ENCODE results near the gene EGFL8.
"Not testable (repeated sequence)": the region's sequence is repeated elsewhere in the genome, so short reads cannot be mapped to it uniquely, and the experiment has no call there.

The EGFL8 gene

DNA sequence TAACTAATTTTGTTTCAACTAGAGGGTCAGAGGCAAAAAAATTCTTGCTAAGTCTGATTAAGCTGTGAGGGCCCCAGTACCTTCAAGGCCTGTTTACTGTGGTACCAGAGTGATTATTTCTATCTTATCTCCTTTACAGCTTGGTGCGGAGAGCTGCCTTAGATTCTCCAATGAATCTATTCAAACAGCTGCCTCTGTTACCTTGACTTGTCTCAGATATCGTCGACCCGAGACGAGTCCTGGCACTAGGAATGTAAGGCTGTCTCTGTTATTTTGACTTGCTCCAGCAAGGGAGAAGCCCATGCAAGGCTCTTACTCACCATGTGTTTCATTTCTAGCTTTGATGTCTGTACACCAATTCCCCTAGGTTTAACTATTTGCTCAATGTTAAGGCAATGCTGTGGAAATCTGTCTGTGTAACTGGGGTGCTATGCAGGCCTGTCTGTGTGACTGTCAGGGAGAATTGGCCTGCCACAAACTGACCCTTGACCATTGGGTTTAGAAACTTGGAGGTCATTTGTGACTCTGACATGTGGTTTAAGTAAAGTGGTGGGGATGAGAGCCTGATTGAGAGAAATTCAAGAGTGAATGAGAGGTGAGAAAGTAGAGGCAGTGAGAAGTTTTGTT lies 23.9 kb upstream of the EGFL8 start:
- no peak overlapping the region for H3K4me3 ChIP-seq (replicated peaks in 1 of 2; ENCODE audit: low read depth in 2 of 2, low read length in 2 of 2)
- DNase-seq (ENCODE audit: low read depth in 2 of 2): peak in 1 of 2 donors; percentile 43
- no peak for TF ChIP-seq CTCF (IDR thresholded peaks at IDR 0.05; ENCODE audit: low read depth, low read length)

GRCh38 chr6:32144238-32144637 lies 20.2 kb upstream of the EGFL8 start:
- DNase-seq (ENCODE audit: low read depth in 2 of 2); H3K4me3 ChIP-seq (replicated peaks in 1 of 2; ENCODE audit: low read depth in 2 of 2, low read length in 2 of 2): not testable (repeated sequence)

DNA sequence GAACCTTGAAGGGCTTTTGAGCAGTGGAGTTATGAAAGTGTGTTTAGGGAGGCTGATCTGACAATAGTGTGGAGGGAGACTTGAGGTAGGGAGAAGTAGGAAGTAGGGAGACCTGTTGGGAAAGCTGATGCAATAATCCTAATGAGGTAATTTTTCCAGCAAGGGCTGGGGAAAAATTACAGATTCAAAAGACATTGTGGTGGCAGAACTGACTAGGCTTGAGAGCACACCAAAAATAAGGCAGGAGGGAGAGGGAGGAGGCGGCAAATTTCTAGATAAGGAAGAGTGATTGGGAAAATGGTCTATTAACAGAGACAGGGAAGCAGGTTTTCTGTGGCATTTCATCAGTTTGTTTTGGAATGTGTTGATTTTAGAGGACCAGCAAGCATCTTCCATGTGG lies 18.1 kb upstream of the EGFL8 start:
- no peak for TF ChIP-seq CTCF (IDR thresholded peaks at IDR 0.05; ENCODE audit: low read depth, low read length)
- no peak overlapping the region for H3K4me3 ChIP-seq (replicated peaks in 1 of 2; ENCODE audit: low read depth in 2 of 2, low read length in 2 of 2)
- DNase-seq (ENCODE audit: low read depth in 2 of 2): no peak

DNA sequence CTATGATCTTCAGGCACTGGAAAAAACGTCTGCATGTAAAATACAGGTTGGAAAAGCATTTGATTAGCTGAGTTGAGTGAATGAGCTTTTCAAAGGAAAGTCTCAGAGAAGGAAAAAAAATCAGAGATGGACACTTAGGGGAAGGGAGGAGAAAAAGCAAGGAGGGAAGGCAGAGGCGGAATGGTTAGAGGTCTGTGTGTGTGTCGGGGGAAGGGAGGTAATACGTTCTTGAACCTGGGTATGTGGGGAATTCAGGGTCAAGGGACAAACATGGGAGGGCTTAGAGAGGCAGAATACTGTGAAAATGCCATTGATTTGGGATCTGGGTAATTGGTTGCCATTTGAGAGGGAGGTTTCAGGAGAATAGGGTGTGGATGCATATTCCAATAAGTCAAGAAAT lies 17.7 kb upstream of the EGFL8 start:
- no peak for DNase-seq (ENCODE audit: low read depth in 2 of 2)
- TF ChIP-seq CTCF (IDR thresholded peaks at IDR 0.05; ENCODE audit: low read depth, low read length): no peak
- no peak overlapping the region for H3K4me3 ChIP-seq (replicated peaks in 1 of 2; ENCODE audit: low read depth in 2 of 2, low read length in 2 of 2)

DNA sequence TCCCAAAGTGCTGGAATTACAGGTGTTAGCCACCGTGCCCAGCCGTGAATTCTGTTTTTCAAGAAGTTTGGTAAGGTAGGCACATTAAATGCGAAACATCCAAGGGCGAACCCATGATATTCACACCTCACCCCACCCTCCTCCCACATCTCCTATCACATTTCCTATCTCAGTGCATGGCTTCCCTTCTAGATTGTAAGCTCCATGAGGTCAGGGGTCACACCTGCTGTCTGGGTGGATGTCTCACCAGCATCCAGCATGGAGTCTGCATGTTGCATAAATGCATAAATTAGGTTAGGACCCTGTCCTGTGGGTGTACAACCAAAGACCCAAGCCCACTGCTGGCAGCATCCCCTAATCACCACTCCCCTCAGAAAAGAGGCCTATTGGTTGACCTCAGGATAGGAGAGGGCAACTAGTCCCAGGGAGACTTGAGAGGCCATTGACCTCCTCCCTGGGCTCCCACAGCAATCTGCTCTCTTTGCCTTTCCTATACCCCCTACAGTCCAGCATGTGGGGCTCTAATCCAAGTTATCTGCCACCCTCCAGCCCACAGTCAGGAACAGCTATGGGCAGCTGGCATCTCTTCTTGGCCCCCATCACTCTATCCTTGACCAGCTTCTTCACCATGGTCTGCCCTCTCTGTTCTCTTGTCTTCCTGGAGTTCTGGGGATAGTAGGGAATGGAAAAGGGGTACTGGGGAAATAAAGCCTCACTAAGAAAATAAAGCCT lies 16.8 kb upstream of the EGFL8 start:
- DNase-seq (ENCODE audit: low read depth in 2 of 2): no peak
- TF ChIP-seq CTCF (IDR thresholded peaks at IDR 0.05; ENCODE audit: low read depth, low read length): no peak
- H3K4me3 ChIP-seq (replicated peaks in 1 of 2; ENCODE audit: low read depth in 2 of 2, low read length in 2 of 2): no peak overlapping the region

DNA sequence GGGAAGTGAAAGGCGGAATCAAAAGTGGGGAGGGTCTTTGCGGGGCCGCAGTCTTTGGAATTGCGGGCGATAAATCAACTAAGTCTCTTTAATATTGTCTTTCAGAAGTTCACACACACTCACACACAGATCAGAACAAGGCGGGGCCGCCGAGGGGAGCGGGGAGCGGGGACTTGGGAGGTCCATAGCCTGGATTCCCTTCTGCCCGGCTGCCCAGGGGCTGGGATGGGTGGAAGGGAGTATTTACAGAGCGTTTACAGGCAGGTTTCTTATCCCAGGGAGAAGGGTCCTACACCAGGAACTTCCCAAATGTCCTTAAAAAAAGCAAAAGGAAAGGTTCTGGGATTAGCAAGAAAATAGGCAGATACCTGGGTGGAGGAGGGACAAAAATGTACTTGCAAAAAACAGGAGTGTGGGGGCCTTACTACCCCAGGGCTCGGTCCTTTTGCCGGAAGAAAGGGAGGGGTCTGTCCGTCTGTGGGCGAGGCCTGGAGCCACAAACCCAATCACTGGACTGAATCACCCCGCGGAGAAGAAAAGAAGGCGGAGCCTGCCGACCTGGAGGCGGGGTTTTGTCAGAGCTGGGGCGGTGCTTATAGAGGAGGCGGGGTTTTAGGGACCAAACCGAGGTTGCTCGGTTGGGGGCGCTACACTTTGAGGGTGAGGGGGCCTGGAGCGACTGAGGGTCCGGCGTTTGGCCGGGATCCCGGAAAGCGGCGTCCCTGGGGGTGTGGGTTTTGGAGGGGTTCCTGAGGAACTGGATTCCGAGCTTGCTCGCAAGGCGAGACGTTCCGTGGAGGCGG lies 15.9 kb upstream of the EGFL8 start:
- DNase-seq (ENCODE audit: low read depth in 2 of 2): peak in 1 of 2 donors; percentile 24
- peak overlapping the region in 1 of 2 donors; percentile 11 for H3K4me3 ChIP-seq (replicated peaks in 1 of 2; ENCODE audit: low read depth in 2 of 2, low read length in 2 of 2)
- no peak for TF ChIP-seq CTCF (IDR thresholded peaks at IDR 0.05; ENCODE audit: low read depth, low read length)
